NCI-H526 treated with DMSO at 0.1 percent for 48 hours (cell line): ENCODE data around the gene COL19A1.

ENCODE experiments used
- DNase-seq: peaks from one replicate; lab custom pipeline; 2025; lab: John Stamatoyannopoulos, UW

Gene COL19A1

GRCh38 chr6:70060680-70061079, 194.3 kb downstream of the COL19A1 start:
- DNase-seq, result no peak

- DNase-seq, result no peak
Measured at GRCh38 chr6:70061546-70061945, 195.2 kb downstream of the COL19A1 start.

- DNase-seq, result no peak
Measured at GRCh38 chr6:70062010-70062409, 195.7 kb downstream of the COL19A1 start.

- DNase-seq, result no peak
Measured at GRCh38 chr6:70072540-70073179, 206.3 kb downstream of the COL19A1 start.

GRCh38 chr6:70073637-70074036, 207.3 kb downstream of the COL19A1 start:
- DNase-seq, result no peak

GRCh38 chr6:70079241-70079640, 212.9 kb downstream of the COL19A1 start:
- DNase-seq, result no peak

GRCh38 chr6:70080443-70081070, 214.2 kb downstream of the COL19A1 start:
- no peak for DNase-seq

GRCh38 chr6:70082830-70083229, 216.5 kb downstream of the COL19A1 start:
- DNase-seq, result no peak

- DNase-seq, result no peak
Measured at GRCh38 chr6:70086806-70087205, 220.4 kb downstream of the COL19A1 start.

- no peak for DNase-seq
Measured at GRCh38 chr6:70094156-70094555, 227.8 kb downstream of the COL19A1 start.

- no peak for DNase-seq
Measured at GRCh38 chr6:70099732-70100131, 233.4 kb downstream of the COL19A1 start.

- DNase-seq, result no peak
Measured at GRCh38 chr6:70103798-70104197, 237.4 kb downstream of the COL19A1 start.

- peak; percentile 5 for DNase-seq
Measured at GRCh38 chr6:70107852-70108629, 241.7 kb downstream of the COL19A1 start.

GRCh38 chr6:70110126-70111022, 244.0 kb downstream of the COL19A1 start:
- DNase-seq, result no peak

GRCh38 chr6:70111737-70112136, 245.4 kb downstream of the COL19A1 start:
- no peak for DNase-seq

GRCh38 chr6:70112716-70113115, 246.4 kb downstream of the COL19A1 start:
- DNase-seq, result no peak

- DNase-seq, result no peak
Measured at GRCh38 chr6:70113171-70113570, 246.8 kb downstream of the COL19A1 start.

GRCh38 chr6:70118670-70119069, 252.3 kb downstream of the COL19A1 start:
- peak; percentile 3 for DNase-seq

- DNase-seq, result peak; percentile 7
Measured at GRCh38 chr6:70119218-70119835, 253.0 kb downstream of the COL19A1 start.

GRCh38 chr6:70124443-70124842, 258.1 kb downstream of the COL19A1 start:
- DNase-seq, result no peak

- DNase-seq, result no peak
Measured at GRCh38 chr6:70124882-70125545, 258.7 kb downstream of the COL19A1 start.
